ENCODE data around the gene AAMP.

The AAMP gene

DNA sequence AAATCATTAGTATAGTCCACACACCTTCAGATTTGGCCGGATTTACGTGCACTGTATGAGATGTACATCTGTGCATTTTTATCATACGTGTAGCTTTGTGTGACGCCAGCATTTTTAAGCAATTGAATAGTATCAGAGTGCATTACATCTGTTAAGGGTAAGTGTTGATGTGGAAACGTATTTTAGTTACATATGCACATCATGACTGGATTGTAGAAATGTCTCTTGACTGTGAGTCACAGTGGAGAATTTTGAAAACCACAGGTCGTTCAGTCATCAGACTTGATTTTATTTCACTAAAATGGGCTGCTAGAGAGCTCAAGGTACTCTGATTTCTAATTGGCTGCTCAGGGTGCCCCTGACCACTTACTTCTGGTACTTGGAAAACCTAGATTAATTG lies 14.5 kb downstream of the AAMP start:
- no peak for DNase-seq (ENCODE audit: low spot score)
- H3K27ac ChIP-seq, result no peak overlapping the region
- TF ChIP-seq, protein P1, sequence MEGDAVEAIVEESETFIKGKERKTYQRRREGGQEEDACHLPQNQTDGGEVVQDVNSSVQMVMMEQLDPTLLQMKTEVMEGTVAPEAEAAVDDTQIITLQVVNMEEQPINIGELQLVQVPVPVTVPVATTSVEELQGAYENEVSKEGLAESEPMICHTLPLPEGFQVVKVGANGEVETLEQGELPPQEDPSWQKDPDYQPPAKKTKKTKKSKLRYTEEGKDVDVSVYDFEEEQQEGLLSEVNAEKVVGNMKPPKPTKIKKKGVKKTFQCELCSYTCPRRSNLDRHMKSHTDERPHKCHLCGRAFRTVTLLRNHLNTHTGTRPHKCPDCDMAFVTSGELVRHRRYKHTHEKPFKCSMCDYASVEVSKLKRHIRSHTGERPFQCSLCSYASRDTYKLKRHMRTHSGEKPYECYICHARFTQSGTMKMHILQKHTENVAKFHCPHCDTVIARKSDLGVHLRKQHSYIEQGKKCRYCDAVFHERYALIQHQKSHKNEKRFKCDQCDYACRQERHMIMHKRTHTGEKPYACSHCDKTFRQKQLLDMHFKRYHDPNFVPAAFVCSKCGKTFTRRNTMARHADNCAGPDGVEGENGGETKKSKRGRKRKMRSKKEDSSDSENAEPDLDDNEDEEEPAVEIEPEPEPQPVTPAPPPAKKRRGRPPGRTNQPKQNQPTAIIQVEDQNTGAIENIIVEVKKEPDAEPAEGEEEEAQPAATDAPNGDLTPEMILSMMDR (IDR thresholded peaks at IDR 0.05), result no peak
- no peak overlapping the region for H3K4me3 ChIP-seq

DNA sequence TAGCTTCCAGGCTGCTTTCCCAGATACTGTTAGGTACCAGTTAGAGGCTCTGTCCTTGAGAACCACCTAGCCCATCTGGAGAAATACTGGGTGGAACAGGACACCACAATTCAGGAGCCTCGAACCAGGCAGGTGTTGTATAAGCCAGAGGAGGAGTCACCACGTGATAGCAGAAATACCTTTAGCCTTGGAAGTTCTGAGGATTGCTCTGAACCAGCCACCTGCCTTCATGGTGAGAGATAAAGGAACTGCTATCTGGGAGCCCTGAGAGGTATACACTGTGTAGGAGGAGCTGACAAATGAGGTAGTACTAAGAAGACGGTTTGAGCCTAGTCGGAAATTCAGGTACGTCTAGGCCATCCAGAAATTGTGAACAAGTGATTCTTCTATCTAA lies 16.7 kb downstream of the AAMP start:
- no peak for DNase-seq (ENCODE audit: low spot score)
- Histone ChIP-seq H3K27ac (peak overlapping the region in 1 of 2 donors; percentile 13), H3K4me3 (no peak overlapping the region)
- TF ChIP-seq, protein P1 (IDR thresholded peaks at IDR 0.05), result no peak

DNA sequence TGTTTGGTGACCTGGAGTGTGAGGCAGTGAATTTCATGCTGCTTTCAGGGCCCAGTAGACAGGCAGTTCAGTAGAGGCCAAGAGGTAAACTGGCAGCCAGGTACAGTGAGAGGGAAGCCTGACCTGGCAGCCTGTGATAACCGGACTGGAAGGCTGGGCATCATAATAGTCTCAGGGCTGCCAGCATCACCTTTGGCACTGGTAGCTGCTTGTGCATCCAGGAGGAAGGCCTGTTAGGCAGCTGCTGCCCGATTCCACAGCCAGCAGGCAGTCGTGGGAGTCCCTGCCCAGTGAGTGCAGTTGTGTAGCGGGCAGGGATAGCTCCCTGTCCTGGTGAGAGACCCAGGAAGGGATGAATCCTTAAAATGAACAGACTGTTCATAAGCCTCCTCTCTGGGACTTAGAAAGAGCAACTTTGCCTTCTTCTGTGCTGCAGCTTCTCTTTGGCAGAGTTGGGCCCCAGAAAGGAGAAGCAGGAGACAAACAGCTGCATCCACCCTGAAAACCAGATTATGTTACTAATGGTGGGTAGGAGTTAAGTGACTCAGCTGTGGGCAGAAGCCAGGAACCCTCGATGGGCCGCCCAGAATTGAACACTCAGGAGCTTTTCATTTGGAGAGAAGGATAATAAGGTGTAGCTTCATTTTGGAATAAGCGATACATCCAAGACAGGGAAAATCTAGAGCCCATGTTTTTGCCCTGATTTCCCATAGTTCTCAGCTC lies 17.3 kb downstream of the AAMP start:
- no peak for DNase-seq (ENCODE audit: low spot score)
- Histone ChIP-seq H3K27ac (peak overlapping the region in 1 of 2 donors; percentile 40), H3K4me3 (no peak overlapping the region)
- TF ChIP-seq, protein P1 (IDR thresholded peaks at IDR 0.05), result no peak

- TF ChIP-seq, protein P1 (IDR thresholded peaks at IDR 0.05), result no peak
- H3K4me3 ChIP-seq, result no peak overlapping the region
- no peak overlapping the region for H3K27ac ChIP-seq
- DNase-seq (ENCODE audit: low spot score), result no peak
Observed at GRCh38 chr2:218249691-218250090, 20.2 kb downstream of the AAMP start.

- H3K4me3 ChIP-seq, result no peak overlapping the region
- H3K27ac ChIP-seq, result no peak overlapping the region
- no peak for DNase-seq (ENCODE audit: low spot score)
- TF ChIP-seq, protein P1 (IDR thresholded peaks at IDR 0.05), result no peak
Observed at GRCh38 chr2:218245214-218245613, 24.7 kb downstream of the AAMP start.

DNA sequence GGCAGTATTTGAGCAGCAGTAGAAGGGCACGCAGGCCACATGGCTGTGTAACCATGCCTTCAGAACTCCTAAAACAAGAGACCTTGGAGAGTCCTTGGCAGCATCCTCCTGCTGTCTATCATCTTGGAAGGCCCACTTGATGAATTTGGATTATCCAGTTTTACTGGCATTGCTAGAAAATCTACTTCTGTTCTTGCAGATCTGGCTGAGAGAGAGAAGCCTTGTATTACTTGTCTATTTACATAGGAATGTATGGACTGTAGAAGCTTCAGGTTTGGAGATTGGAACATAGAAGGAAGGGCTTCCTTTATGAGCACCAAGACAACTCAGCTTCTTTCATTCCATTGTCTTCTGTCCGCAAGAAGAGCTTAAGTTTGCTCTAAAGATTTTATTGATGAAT lies 25.3 kb downstream of the AAMP start:
- Histone ChIP-seq H3K4me3 (no peak overlapping the region), H3K27ac (no peak overlapping the region)
- no peak for DNase-seq (ENCODE audit: low spot score)
- TF ChIP-seq, protein P1 (IDR thresholded peaks at IDR 0.05), result no peak

DNA sequence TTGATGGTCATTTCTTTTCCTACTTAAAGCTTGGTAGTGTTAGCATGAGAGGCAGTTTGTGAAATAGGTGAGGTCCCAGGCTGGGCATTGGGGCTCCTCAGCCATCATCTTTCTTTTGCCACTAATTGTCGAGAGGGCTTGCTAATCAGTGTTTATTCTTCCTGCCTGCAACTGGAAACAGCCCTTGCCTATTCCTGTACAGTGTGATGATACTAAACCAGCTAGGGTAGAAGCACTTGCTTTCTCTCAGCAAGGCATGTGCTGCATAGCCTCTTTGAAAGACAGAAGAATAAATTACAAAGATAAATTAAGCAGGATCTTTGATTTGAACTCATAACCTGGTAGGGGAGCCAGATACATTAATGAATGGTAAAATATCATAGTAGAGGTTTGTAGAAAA lies 25.7 kb downstream of the AAMP start:
- H3K27ac ChIP-seq, result no peak overlapping the region
- H3K4me3 ChIP-seq, result no peak overlapping the region
- TF ChIP-seq, protein P1 (IDR thresholded peaks at IDR 0.05), result no peak
- no peak for DNase-seq (ENCODE audit: low spot score)
